Left ventricle myocardium inferior (tissue), 1 donor: ENCODE data around the gene KLK14. TPM values are rescaled to one million over a fixed set of nuclear protein-coding genes. Genes with fewer than 3 reads are reported as not detected.

Source experiments
- DNase-seq: peaks from one replicate; pipeline ENCODE4 v3.0.0-alpha.2; 2020
- H3K27ac ChIP-seq: fragments of 200-600 bp; replicated peaks from 2 replicates; pipeline ENCODE4 v1.8.0; 2021
- H3K27me3 ChIP-seq: fragments of 200-600 bp; 2 replicates; pipeline ENCODE4 v1.8.0; 2021; ENCODE audit warnings: low read depth
- H3K36me3 ChIP-seq: fragments of 200-600 bp; 2 replicates; pipeline ENCODE4 v1.8.0; 2021
- H3K4me1 ChIP-seq: fragments of 200-600 bp; 2 replicates; pipeline ENCODE4 v1.8.0; 2021
- H3K4me3 ChIP-seq: fragments of 200-600 bp; 2 replicates; pipeline ENCODE4 v1.8.0; 2021; ENCODE audit warnings: mild to moderate bottlenecking, moderate library complexity
- H3K9me3 ChIP-seq: fragments of 200-600 bp; replicated peaks from 2 replicates; pipeline ENCODE4 v1.8.0; 2021
- CTCF ChIP-seq: fragments of 200-600 bp; IDR thresholded peaks from 2 replicates; pipeline ENCODE4 v1.8.0; 2021; ENCODE audit warnings: antibody characterized with exemption, mild to moderate bottlenecking, borderline replicate concordance
- intact Hi-C: fragments of 100-400 bp; cut with micrococcal nuclease; formaldehyde crosslinking; loops from one replicate; pipeline ENCODE4 v1.11.0; 2022
- total RNA-seq: library from RNA; stranded (reverse); fragmentation: NEBNext Ultra II Directional; extraction: Animal tissue kit (Norgen Biotek cat#: 25700); gene quantifications from one replicate; pipeline ENCODE4 v1.2.1, GENCODE V29; 2021
- donor health status: DM: no; HTN: yes; CAD: no; lungs with severe emphysema.

Gene KLK14
- total RNA-seq, 1 donor from 2014 or later, result 1.6 TPM

GRCh38 chr19:51100601-51101000, 17.9 kb upstream of the KLK14 start:
- Histone ChIP-seq H3K36me3 (peaks cover 29% of the 10 kb centered on the region), H3K4me3 (no peak overlapping the region), H3K9me3 (no peaks in the 10 kb centered on the region), H3K27me3 (no peaks in the 10 kb centered on the region), H3K4me1 (peaks cover 33% of the 10 kb centered on the region), H3K27ac (peak overlapping the region; percentile 54)
- no peak for TF ChIP-seq CTCF
- DNase-seq, result no peak
- intact Hi-C loops, result no loop called here

- peak overlapping the region; percentile 50 for H3K4me3 ChIP-seq
- no peaks in the 10 kb centered on the region for H3K27me3 ChIP-seq
- TF ChIP-seq CTCF, result no peak
- DNase-seq, result no peak
- H3K36me3 ChIP-seq, result peaks cover 18% of the 10 kb centered on the region
- H3K9me3 ChIP-seq, result no peaks in the 10 kb centered on the region
- H3K4me1 ChIP-seq, result peaks cover 33% of the 10 kb centered on the region
- intact Hi-C loops, result no loop called here
- H3K27ac ChIP-seq, result peak overlapping the region; percentile 50
Measured at GRCh38 chr19:51099047-51099382, 16.3 kb upstream of the KLK14 start.

- no peaks in the 10 kb centered on the region for H3K27me3 ChIP-seq
- DNase-seq, result peak; percentile 65
- H3K27ac ChIP-seq, result peak overlapping the region; percentile 50
- H3K4me1 ChIP-seq, result peaks cover 33% of the 10 kb centered on the region
- peak; percentile 41 for TF ChIP-seq CTCF
- H3K9me3 ChIP-seq, result no peaks in the 10 kb centered on the region
- intact Hi-C loops, result no loop called here
- peak overlapping the region; percentile 50 for H3K4me3 ChIP-seq
- H3K36me3 ChIP-seq, result peaks cover 13% of the 10 kb centered on the region
Measured at GRCh38 chr19:51098365-51099046, 15.8 kb upstream of the KLK14 start.

GRCh38 chr19:51097796-51098195, 15.1 kb upstream of the KLK14 start:
- no peak overlapping the region for H3K27ac ChIP-seq
- H3K27me3 ChIP-seq, result no peaks in the 10 kb centered on the region
- peak overlapping the region; percentile 50 for H3K4me3 ChIP-seq
- intact Hi-C loops, result no loop called here
- H3K36me3 ChIP-seq, result peaks cover 6% of the 10 kb centered on the region
- peaks cover 33% of the 10 kb centered on the region for H3K4me1 ChIP-seq
- H3K9me3 ChIP-seq, result no peaks in the 10 kb centered on the region
- TF ChIP-seq CTCF, result no peak
- DNase-seq, result no peak

- Histone ChIP-seq H3K27me3 (no peaks in the 10 kb centered on the region), H3K9me3 (no peaks in the 10 kb centered on the region), H3K36me3 (peaks cover under 1% of the 10 kb centered on the region), H3K27ac (no peak overlapping the region), H3K4me1 (peaks cover 31% of the 10 kb centered on the region), H3K4me3 (no peak overlapping the region)
- intact Hi-C loops, result no loop called here
- DNase-seq, result peak; percentile 56
- TF ChIP-seq CTCF, result peak; percentile 67
Measured at GRCh38 chr19:51097166-51097738, 14.6 kb upstream of the KLK14 start.
